Omental fat pad (tissue), 4 donors: ENCODE data around the gene C5orf52. TPM values are rescaled to one million over a fixed set of nuclear protein-coding genes. Genes with fewer than 3 reads are reported as not detected.
"Not testable (repeated sequence)": the region's sequence is repeated elsewhere in the genome, so short reads cannot be mapped to it uniquely, and the experiment has no call there.

ENCODE experiments used
- ATAC-seq: fragments of 150-250 bp; one replicate; pipeline ENCODE4 v1.9.1; 2016; ENCODE audit warnings: mild to moderate bottlenecking, moderate library complexity; ENCODE audit not compliant: low FRiP score
- DNase-seq: peaks from one replicate; pipeline ENCODE4 v3.0.0-alpha.2; 2019; ENCODE audit warnings: low spot score
- total RNA-seq, 4 donors: library from RNA; depleted of rRNA; stranded (reverse); fragments of >200 nt; gene quantifications; one replicate each; pipeline ENCODE4 v1.1.0, GENCODE V29; 2016
- TF ChIP-seq, protein P1 (sequence below), 3 donors: fragments of 450-650 bp; IDR thresholded peaks; one replicate each; pipeline ENCODE4 v1.5.1; 2016 to 2017; ENCODE audit warnings: antibody characterized with exemption in 3 of 3, mild to moderate bottlenecking in 3 of 3, moderate library complexity in 2 of 3

C5orf52 gene
- total RNA-seq, 4 donors from 2014 or later, result not detected

DNA sequence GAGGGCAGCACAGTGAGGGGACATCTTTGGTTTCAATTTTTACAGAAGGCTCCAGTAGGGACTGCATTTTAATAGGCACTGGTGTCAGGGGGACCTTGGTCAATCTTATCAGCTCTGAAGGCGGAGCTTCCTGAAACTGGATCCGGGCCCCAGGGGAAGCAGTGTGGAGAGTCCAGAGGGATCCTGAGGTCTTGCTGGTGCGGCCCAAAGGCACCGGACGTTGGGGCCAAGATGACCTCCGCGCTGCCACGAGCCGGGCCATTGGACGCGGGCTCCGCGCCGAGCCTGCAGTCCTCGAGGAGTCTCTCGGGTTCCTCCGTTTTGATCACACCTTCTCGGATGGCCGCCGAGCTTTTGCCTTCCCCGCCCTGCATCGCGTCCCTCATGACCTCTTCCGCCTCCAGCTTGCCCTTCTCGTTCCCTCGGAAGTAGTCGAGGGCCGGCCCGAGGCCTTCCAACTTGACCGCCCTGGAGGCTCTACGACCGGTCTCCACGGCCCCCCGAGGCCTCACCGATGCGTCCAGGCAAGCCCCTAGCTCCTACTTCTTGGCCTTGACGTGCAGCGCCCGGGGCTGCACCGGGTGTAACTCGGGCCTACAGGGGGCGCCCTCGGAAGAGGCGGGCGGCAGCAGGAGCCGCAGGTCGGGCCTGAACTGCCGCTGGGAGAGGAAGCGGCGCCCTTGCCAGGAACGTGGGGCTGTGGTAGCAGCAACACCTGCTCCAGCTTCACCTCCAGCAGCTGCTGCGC lies 18.8 kb downstream of the C5orf52 start:
- DNase-seq (no peak), ATAC-seq (no peak)
- TF ChIP-seq, protein P1, sequence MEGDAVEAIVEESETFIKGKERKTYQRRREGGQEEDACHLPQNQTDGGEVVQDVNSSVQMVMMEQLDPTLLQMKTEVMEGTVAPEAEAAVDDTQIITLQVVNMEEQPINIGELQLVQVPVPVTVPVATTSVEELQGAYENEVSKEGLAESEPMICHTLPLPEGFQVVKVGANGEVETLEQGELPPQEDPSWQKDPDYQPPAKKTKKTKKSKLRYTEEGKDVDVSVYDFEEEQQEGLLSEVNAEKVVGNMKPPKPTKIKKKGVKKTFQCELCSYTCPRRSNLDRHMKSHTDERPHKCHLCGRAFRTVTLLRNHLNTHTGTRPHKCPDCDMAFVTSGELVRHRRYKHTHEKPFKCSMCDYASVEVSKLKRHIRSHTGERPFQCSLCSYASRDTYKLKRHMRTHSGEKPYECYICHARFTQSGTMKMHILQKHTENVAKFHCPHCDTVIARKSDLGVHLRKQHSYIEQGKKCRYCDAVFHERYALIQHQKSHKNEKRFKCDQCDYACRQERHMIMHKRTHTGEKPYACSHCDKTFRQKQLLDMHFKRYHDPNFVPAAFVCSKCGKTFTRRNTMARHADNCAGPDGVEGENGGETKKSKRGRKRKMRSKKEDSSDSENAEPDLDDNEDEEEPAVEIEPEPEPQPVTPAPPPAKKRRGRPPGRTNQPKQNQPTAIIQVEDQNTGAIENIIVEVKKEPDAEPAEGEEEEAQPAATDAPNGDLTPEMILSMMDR (IDR thresholded peaks at IDR 0.05), result no peak

- no peak for DNase-seq
- no peak for ATAC-seq
- TF ChIP-seq, protein P1 (IDR thresholded peaks at IDR 0.05), result no peak
Measured at GRCh38 chr5:157690690-157691433, 19.5 kb downstream of the C5orf52 start.

GRCh38 chr5:157693816-157694215 lies 22.5 kb downstream of the C5orf52 start:
- DNase-seq, ATAC-seq: not testable (repeated sequence)

DNA sequence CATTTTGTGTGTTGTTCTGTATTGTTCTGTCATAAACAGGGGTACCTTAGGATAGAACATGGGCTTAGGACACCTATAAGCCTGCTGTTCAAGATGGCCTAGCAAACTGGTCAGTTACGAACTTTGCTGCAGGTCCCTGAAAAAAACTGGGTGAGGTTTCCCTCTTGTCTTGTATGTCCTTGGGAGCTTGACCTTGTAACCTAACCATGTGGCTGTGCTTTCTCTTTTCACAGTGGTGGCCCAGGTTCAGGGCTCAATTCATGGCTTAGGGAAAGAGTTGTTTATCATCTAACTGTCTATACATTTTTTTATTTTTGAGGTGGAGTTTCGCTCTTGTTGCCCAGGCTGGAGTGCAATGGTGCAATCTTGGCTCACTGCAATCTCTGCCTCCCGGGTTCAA lies 24.8 kb downstream of the C5orf52 start:
- not testable (repeated sequence) for ATAC-seq, DNase-seq

DNA sequence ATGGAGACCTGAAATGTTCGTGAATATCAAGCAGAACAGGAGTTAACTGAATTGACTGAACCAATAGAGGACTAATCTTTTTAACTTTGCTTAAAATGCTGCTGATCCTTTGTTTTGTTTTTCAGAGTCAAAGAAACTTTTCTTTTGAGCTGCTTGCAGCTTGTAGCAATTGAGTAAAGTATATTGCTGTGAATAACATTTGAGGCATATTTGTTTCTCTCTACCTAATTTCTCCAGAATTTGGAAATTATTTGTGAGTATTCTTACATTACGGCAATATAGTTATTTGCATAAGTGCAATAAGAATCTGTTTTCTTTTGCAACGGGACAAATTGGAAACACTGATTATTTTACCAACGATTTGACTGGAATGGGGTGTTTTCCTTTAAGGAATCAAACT lies 27.3 kb downstream of the C5orf52 start:
- ATAC-seq, DNase-seq: not testable (repeated sequence)

DNA sequence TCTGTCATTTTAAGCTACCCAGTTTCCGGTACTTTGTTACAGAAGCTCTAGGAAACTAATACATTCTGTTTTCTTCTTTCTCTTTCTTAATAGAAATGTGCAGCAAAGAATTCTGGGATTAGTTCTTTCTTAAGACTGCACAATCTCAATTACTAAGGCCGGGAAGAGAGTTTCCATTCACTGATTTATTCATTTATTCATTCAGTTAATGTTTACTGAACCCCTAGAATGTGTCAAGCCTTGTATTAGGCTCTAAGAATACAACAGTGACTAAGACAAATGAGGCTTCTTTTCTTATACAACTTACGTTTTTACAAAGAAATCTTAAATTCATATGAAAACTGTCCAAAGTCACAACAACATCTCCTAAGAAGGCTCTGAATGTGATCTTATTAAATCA lies 32.4 kb downstream of the C5orf52 start:
- TF ChIP-seq, protein P1 (IDR thresholded peaks at IDR 0.05), result no peak
- no peak for DNase-seq
- ATAC-seq, result no peak

DNA sequence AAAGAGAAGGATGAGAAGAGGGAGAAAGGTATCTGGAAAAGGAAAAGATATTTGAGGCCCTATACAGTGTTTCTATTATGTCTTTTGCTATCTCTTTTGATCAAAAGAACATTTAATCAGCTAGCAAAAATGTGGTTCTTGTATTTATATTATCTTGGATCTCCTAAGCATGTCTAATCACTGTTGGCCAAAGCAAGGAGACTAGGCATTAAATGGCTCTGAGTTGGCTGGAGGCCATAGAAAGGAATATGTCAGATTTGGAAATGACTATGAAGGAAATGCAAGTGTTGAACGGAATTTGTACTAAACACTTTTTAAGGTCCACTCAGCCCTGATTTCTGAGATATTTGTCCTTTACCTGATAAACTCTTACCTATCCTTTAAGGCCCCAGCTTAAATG lies 37.5 kb downstream of the C5orf52 start:
- TF ChIP-seq, protein P1 (IDR thresholded peaks at IDR 0.05), result no peak
- no peak for DNase-seq
- no peak for ATAC-seq

GRCh38 chr5:157709346-157709745 lies 38.0 kb downstream of the C5orf52 start:
- ATAC-seq (no peak), DNase-seq (no peak)
- TF ChIP-seq, protein P1 (IDR thresholded peaks at IDR 0.05), result no peak
